Measurements from ENCODE around the gene LCN2. TPM values are rescaled to one million over a fixed set of nuclear protein-coding genes. Genes with fewer than 3 reads are reported as not detected.

The LCN2 gene
- total and polyA plus RNA-seq, 9 of the 15 experiments (the other 6 are each of a cell fraction or from before 2014, with no cell fraction given): 0.10 to 1.2 (median 0.44) TPM; not detected in 1

DNA sequence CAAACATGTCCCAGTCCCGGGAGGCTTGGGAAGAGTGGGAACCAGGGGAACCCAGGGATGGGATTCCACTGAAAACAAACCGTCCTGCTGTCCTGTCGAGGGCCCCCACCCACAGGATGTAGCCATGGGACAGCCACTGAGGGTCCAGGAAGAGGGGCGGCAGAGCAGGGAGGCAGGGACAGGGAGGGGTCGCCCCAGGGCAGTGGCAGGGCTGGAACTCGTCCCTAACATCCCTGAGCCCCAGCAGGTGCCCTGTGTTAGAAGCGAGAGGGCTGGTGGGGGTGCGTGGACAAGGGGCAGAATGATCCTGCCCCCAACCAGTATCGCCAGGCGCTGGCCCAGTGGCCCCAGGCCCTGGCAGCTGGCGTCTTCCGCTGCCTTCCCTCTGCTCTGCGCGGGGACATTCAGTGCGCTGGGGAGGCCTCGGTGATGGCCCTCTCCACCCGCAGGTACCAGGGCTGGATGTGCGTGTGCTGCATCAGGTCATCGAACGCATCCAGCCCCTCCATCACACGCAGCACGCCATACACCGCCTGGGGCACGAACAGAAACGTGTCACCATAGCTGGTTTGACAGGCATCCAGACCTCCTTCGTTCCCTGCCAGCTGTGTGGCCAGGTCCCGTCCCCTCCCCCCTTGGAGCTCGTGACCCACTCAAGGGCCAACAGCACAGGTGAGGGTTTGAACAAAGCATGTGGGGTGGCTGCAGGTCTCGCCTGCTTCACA, 28.4 kb upstream of the LCN2 start (continued):
- TF ChIP-seq ZSCAN32 (CRISPR knock-in tag; IDR thresholded peaks at IDR 0.05) (no peak), NCOA2 (IDR thresholded peaks at IDR 0.05; ENCODE audit: partially characterized antibody in 2 of 2) (no peak), ZNF124 (CRISPR knock-in tag; IDR thresholded peaks at IDR 0.05) (no peak), HDAC1 (IDR thresholded peaks at IDR 0.05) (no peak), PHB (CRISPR knock-in tag; IDR thresholded peaks at IDR 0.05) (no peak), NFE2L1 (tag; IDR thresholded peaks at IDR 0.05; ENCODE audit: borderline replicate concordance, low read depth) (no peak), HDAC2 (IDR thresholded peaks at IDR 0.05) (no peak), GATAD2A (IDR thresholded peaks at IDR 0.05) (no peak), JUN (IDR thresholded peaks at IDR 0.05; ENCODE audit: borderline replicate concordance, low read depth, low read length) (no peak), JUN (CRISPR knock-in tag; IDR thresholded peaks at IDR 0.05; ENCODE audit: borderline replicate concordance) (no peak), ZNF699 (CRISPR knock-in tag; IDR thresholded peaks at IDR 0.05; ENCODE audit: insufficient replicate concordance) (no peak), FOXA1 (IDR thresholded peaks at IDR 0.05; ENCODE audit: borderline replicate concordance) (no peak), POLR2A (conservative IDR thresholded peaks at IDR 0.05) (peak; percentile 13; the same call in 1 of the 2 replicates), NFIC (IDR thresholded peaks at IDR 0.05) (no peak)
- TF ChIP-seq, protein P1, sequence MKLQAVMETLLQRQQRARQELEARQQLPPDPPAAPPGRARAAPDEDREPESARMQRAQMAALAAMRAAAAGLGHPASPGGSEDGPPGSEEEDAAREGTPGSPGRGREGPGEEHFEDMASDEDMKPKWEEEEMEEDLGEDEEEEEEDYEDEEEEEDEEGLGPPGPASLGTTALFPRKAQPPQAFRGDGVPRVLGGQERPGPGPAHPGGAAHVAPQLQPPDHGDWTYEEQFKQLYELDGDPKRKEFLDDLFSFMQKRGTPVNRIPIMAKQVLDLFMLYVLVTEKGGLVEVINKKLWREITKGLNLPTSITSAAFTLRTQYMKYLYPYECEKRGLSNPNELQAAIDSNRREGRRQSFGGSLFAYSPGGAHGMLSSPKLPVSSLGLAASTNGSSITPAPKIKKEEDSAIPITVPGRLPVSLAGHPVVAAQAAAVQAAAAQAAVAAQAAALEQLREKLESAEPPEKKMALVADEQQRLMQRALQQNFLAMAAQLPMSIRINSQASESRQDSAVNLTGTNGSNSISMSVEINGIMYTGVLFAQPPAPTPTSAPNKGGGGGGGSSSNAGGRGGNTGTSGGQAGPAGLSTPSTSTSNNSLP (IDR thresholded peaks at IDR 0.05; ENCODE audit: borderline replicate concordance, low read depth, low read length): no peak
- TF ChIP-seq, protein P2, sequence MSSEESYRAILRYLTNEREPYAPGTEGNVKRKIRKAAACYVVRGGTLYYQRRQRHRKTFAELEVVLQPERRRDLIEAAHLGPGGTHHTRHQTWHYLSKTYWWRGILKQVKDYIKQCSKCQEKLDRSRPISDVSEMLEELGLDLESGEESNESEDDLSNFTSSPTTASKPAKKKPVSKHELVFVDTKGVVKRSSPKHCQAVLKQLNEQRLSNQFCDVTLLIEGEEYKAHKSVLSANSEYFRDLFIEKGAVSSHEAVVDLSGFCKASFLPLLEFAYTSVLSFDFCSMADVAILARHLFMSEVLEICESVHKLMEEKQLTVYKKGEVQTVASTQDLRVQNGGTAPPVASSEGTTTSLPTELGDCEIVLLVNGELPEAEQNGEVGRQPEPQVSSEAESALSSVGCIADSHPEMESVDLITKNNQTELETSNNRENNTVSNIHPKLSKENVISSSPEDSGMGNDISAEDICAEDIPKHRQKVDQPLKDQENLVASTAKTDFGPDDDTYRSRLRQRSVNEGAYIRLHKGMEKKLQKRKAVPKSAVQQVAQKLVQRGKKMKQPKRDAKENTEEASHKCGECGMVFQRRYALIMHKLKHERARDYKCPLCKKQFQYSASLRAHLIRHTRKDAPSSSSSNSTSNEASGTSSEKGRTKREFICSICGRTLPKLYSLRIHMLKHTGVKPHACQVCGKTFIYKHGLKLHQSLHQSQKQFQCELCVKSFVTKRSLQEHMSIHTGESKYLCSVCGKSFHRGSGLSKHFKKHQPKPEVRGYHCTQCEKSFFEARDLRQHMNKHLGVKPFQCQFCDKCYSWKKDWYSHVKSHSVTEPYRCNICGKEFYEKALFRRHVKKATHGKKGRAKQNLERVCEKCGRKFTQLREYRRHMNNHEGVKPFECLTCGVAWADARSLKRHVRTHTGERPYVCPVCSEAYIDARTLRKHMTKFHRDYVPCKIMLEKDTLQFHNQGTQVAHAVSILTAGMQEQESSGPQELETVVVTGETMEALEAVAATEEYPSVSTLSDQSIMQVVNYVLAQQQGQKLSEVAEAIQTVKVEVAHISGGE (CRISPR knock-in tag; IDR thresholded peaks at IDR 0.05): no peak
- TF ChIP-seq, protein P3, sequence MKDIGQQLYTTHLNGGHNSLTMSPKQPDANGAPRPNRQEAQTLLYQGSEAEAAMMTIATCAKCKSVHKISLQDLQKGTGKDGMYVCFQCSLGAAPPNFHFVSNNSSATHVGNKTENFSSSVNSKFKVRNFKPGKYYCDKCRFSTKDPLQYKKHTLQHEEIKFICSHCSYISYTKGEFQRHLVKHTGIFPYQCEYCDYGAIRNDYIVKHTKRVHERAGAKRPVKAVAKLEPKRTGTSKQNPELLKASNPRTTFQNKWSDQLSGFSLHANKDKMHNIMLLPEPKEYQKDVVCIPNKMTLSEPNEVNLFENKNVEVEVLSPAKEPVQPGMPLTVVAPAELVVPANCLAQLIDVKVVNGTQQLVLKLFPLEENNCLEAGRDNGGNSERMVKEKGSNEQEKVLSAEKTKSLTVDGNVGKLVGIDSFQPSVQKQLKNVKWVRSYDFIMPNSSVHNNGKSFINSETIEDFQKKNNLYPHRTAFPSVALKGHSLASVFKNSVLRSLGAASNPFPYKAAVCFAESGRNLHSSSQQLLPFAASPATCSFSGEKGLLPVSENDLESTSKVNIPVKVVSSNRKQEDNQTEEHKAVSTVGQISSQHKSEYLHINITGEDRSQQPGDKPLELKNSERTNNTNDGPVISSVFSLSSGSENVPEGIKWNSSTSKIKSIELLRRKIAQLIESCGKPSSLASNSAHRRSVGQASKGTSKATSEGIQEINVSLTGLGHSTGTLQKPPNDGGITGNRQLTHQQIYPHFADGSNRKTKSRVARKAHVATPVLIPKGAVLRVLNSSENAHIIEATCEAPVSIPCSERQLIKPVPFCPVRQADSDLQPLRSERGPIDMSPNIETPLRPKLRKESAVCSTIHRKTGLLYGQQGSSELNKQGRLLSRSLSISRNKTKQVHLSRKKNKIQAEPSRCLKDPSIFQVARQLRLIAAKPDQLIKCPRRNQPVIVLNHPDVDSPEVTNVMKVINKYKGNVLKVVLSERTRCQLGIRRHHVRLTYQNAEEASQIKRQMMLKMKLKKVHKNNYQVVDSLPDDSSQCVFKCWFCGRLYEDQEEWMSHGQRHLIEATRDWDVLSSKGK (CRISPR knock-in tag; IDR thresholded peaks at IDR 0.05): no peak
- TF ChIP-seq, protein P4, sequence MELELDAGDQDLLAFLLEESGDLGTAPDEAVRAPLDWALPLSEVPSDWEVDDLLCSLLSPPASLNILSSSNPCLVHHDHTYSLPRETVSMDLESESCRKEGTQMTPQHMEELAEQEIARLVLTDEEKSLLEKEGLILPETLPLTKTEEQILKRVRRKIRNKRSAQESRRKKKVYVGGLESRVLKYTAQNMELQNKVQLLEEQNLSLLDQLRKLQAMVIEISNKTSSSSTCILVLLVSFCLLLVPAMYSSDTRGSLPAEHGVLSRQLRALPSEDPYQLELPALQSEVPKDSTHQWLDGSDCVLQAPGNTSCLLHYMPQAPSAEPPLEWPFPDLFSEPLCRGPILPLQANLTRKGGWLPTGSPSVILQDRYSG (tag; conservative IDR thresholded peaks at IDR 0.05; ENCODE audit: low read depth): no peak
